HG03060 (cell line): ENCODE data around the gene PITPNC1.
"Not testable (repeated sequence)": the region's sequence is repeated elsewhere in the genome, so short reads cannot be mapped to it uniquely, and the experiment has no call there.

Experiments used
- ATAC-seq: cut with Tn5 transposase; IDR thresholded peaks from one replicate; pipeline ENCODE4 v1.9.1; 2021; ENCODE audit warnings: low read depth, moderate number of reproducible peaks; ENCODE audit not compliant: unreplicated experiment

PITPNC1 gene

DNA sequence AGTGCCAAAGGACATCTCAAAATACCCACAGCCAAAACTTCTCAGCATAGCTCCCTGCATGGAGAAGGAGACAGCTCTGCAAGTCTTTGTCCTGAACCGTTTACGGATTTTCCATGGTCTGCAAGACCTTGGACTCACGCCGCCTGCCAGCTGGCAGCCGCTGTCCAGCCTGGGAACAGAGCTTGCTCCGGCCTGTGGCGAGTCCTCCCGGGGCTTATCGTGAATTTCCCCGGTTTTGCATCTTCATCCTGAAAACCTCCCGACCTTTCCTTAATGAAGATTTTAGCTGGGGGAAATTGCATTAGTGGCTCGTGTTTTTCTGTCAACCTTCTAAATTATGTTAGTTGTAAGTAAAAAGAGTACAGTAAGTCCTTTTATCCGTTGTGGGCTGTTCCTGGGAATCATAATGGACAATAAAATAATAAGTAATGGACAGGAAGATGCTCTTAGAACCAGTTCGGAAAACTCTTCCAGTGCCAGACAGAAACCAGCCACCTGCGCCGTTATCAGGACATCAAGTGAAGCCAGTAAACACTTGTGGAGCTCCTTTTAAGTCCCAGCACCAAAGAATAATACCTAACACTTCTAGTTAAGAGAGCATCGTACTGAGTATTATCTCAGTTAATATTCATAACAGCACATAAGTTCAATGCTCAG lies 228.3 kb downstream of the PITPNC1 start:
- ATAC-seq: no peak

DNA sequence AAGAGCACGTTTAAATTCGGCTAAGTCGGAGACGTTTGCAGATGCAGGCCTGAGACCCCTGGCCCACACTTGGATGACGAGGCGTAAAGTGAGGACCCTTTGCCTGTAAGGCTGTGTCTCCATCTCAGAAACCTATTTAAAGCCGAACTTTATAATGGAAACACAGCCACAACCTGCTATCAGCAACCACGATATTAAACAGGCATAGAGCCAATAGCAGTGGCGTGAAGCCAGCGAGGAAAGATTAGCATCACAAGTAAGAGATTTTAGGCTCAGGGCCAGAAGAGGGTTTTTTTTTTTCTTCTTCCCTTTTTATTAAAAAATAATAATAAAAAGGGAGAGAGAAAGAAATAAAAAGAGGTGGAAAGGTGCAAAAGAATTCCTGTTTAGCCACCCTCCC lies 229.4 kb downstream of the PITPNC1 start:
- no peak for ATAC-seq

DNA sequence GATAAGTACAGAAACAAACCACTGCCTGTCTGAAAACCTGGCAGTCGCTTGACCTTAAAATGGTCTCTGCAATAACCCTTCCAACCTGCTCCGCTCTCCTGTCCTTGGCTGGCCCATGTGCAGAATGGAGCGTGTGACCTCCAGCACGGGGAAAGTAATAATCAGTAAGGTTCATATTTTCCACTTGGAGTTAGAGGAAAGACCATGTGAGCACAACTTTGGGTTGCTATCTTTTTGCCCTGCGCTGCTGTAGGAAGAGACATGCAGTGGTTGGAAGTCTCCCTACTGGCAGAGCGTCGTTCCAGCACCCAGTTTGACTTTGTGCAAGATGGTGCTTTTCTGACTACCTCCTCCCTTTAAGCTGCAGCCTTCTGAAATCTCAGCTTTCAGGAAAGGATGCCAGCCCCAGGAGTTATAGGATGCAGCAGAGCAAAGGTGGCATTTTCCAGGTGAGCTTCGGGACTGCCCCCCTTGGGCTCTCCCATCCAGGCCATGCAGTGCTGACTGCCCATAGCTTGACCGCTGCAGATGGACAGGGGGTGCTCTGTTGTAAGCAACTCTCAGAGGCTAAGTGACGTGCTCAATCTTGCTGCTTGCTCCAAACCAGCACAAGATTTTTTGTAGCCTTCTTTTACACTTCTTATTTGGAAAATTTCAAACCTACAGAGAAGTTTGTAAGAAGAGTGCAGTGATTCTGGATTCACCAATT lies 230.0 kb downstream of the PITPNC1 start:
- ATAC-seq: no peak

DNA sequence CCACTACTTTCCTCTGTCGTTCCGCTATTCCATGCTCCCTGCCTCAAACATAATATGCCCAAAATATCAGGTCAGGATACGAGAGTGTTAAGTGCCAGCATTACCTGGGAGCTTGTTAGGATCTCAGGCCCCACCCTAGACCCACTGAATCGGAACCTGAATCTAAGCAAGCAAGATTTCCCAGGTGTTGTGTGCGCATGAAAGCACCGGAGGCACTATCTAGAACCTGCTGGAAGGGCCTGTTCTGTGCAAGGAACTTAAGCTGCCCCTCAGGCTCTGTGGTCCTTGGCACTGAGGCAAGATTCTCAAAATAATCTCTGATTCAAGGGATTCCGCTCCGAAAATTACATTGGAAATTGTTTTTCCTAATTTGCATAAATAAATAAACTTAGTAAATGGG lies 233.0 kb downstream of the PITPNC1 start:
- ATAC-seq: no peak

DNA sequence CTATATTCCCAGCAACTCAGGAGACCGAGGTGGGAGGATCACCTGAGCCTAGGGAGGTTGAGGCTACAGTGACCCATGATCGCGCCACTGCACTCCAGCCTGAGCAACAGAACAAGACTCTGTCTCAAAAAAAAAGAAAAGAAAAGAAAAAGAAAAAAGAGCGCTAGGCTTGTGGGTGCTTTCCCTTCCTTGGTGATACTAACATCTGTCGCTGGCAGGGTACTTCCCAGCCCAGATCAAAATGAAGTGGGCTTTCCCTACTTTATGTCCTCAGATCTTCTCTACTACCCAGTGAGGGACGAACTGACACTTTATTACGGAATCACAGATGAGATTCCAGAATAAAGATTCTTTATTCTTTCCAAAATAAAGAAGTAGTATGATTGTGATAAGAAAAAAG lies 236.9 kb downstream of the PITPNC1 start:
- ATAC-seq: no peak

DNA sequence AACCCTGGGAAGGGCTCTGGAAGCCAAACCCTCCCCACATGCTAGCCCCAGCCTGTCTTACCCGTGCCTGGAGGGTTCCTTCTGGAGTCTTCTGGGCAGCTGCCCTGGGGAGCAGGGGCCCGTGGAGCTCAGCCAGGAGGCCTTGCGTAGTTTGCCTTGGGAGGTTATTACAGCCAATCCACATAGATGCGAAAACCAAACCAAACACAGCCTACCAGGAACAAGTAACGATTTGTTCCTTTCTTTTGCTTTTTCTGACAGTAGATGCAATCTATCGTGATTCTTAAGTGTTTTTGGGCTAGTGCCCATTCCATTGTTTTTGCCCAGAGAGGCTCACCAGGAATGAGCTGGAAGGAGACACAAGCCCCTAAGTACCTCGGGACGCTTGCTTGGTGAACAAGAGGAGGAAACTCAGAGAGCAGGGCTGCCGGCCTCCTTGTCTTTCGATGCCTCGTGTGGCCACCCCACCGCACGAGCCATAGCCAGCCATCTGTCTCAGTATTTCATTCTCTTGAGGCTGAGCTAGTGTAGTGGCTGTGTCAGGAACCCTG lies 238.0 kb downstream of the PITPNC1 start:
- ATAC-seq: no peak

DNA sequence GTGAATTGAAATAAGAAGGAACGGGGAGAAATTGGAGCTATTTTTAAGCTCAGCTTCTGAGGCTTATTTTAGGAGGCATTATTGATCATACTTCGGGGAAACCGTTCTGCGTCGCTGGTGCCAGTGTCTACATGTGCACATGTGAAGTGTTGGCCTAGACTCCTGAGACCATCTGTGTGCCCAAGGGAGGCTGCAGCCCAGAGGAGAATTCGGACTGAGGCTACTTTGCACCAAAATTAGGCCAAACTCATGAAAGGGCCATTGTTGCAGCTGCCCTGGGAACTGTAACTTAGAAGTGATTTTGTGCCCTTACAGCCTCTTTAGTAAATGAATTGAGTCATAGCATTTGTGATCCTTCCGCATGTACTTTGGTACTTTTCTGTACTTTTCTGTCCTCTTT lies 238.7 kb downstream of the PITPNC1 start:
- ATAC-seq: no peak

DNA sequence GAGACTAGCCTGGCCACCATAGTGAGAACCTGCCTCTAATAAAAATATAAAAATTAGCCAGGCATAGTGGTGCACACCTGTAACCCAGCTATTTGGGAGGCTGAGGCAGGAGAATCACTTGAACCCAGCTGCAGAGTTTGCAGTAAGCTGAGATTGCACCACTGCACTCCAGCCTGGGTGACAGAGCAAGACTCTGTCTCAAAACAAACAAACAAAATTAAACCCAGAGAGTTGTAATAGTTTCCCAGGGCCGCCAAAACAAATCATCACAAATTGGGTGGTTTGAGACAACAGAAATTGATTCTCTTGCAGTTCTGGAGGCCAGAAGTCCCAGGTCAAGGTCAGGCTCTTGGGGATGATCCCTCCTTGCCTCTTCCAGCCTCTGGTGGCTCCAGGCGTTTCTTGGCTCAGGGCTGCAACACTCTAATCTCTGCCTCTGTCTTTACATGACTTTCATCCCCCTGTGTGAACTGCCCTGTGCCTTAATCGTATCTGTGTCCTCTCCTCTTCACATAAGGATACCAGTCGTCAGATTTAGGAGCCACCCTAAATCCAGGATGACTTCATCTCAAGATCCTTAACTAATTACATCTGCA lies 240.3 kb downstream of the PITPNC1 start:
- no peak for ATAC-seq

DNA sequence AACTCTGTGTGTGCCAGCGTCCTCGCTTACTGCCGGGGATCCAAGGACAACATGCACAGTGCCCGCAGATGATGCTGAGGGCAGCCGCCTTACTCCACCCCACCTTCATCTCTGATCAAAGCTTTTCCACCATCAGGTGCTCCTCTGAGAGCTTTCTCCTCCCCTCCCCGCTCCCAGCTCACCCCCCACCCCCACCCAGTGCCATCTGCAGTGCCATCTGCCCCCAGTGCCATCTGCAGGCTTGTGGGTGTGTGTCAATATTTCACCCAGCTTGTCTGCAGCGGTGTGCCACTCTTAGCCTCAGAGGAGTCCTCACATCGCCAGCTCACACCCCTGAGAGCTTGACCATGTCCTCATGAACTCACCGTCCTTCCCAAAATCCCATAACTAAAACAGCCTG lies 242.5 kb downstream of the PITPNC1 start:
- ATAC-seq: no peak

DNA sequence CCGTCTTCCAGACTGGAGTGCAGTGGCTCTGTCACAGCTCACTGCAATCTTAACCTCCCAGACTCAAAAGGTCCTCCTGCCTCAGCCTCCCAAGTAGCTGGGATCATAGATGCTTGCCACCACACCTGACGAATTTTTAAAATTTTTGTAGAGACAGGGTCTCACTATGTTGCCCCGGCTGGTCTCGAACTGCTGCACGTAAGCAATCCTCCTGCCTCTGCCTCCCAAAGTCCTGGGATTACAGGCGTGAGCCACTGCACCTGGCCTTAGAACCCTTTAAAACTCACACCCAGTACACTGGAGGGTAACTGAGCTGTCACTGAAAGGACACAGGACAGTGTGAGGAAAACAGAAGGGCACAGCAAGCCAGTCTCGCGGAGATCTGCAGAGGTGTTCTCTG lies 243.0 kb downstream of the PITPNC1 start:
- ATAC-seq: no peak

DNA sequence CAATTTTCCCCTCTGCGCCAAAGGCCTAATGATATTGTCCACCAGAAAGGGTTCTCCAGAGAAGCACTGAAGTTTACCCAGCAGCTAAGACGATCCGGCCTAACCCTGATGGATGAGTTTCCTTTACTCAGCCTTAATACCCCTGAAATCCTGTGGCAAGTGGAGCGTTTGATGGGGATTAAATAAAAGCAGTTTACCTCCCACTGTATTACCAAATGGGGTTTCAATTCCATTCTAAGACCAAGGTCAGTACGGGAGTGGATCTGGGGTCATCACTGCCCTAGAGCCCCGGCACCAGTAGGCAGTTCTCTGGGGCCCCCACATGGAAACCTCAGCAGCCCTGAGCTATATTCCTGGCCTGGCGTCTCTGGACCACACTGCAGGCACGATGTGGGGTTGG lies 243.6 kb downstream of the PITPNC1 start:
- ATAC-seq: no peak

DNA sequence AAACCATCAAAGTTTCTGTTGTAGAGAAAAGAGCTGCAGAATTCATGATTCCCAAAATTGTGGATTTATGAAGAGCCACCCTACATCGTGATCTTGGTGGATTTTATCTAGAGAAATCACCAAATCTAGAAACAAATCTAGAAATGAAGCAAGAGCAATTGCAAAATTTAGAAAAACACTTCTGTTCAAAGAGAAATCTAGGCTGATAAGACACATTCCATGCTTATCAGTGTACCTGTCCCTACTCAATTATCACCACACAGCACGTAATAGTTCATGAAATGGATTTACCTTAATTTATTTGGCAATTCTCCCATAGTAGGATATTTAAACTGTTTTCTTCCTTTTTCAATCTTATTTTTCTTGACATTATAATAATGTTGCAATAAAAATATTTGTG lies 246.7 kb downstream of the PITPNC1 start:
- ATAC-seq: no peak

DNA sequence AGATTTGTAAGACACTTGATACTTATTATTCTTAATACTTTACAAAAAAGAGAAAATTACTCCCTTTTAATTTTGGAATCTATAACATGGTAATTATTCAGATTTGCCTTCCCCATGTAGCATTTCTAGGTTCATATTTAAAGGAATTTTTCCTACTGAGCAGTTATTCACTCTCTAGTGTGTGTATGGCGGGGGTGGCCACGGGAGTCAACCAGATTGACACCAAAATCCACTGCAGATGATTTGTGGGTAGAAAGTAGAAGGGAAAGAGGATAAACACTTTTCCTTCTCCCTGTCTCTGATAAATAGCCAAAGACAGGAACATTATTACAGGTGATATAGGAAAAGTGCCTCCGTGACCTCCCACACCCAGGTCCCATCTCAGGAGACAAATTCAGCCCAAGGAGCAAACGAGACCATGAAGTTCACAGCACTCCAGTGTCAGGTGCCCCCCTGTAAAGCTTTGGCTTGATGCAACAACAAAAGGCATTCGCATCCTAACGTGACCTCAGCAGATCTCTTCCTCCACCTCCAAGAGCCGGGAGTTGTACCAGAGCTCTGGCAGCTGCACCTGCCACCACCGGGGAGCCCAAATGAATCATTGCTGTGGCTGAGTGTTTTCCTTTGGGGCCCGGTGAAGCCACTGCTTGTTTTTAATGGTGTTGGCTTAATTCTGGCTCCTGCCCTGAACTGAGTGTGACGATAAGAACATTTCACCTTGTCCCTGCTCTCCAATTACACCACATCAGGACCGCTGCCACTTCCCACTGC lies 248.0 kb downstream of the PITPNC1 start:
- no peak for ATAC-seq

DNA sequence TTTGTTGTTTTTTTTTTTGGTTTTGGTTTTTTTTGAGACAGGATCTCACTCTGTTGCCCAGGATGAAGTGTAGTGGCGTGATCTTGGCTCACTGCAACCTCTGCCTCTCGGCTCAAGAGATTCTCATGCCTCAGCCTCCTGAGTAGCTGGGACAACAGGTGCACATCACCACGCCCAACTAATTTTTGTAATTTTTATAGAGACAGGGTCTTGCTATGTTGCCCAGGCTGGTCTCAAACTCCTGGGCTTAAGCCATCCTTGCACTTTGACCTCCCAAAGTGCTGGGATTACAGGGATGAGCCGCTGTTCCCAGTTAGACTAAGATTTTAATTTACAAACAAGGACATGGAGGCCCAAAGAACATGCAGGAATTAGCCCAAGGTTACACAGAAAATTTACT lies 248.9 kb downstream of the PITPNC1 start:
- ATAC-seq: no peak

DNA sequence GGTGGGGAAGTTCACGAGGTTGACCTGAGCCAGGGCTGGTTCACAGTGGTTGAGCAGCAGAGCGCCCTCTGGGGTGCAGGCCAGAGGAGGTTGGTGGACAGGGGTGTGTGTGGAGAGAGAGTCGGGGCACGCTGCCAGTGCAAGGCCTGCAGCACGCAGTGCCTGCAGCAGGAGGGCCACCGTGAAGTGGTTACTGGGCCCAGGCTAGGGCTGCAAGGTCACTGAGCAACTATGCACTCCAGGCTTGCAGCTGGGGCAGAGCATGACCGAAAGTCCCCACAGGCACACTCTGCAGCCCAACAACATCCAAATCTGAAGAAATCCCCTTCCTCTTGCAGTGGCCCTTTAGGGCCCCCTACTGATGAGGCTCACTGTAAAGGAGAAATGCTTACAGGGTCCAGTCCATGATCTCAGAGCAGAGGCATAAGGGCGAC lies 251.5 kb downstream of the PITPNC1 start:
- ATAC-seq: no peak

DNA sequence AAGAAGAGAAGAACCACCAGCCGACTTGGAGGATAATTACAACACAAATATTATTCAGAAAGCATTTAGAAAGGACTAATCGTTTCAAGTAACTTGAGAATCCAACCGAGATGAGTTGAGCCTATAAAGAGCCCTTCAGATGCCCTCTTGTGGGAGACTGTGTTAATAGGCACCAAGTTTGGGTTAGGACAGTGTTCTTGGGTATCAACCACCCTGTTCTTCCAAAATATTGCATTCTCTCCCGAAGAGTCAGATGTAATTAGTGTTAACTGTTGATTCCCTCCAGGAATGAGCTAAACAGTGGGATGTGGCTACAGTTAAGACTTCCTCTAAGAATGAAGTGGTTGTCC lies 252.9 kb downstream of the PITPNC1 start:
- ATAC-seq: no peak

DNA sequence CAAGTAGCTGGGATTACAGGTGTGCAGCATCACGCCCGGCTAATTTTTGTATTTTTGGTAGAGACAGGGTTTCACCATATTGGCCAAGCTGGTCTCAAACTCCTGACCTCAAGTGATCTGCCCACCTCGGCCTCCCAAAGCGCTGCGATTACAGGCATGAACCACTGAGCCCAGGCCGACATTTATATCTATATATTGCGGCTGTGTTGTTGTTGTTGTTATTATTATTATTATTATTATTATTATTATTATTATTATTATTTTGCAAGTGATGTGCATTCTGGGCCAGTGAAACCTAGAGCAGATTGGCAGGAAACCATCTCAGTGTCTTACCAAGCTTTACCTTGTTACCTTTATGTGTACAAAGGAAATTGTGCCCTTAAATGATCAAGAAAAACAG lies 253.8 kb downstream of the PITPNC1 start:
- not testable (repeated sequence) for ATAC-seq

DNA sequence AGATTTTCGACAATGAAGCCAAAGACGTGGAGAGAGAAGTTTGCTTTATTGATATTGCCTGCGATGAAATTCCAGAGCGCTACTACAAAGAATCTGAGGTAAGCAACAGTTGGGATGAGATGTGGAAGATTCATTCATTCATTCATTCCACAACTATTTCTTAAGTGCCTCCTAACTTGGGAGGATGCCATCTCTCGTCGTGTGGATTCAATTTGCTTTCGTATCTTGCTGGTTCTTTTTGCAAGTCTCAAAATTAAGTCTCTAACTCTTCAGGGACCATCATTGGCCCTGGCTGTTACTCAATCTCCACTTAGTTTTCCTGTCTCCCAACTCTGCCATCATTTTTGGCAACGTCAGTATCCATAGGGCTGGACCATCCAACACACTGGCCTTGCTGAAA lies 255.1 kb downstream of the PITPNC1 start:
- no peak for ATAC-seq

DNA sequence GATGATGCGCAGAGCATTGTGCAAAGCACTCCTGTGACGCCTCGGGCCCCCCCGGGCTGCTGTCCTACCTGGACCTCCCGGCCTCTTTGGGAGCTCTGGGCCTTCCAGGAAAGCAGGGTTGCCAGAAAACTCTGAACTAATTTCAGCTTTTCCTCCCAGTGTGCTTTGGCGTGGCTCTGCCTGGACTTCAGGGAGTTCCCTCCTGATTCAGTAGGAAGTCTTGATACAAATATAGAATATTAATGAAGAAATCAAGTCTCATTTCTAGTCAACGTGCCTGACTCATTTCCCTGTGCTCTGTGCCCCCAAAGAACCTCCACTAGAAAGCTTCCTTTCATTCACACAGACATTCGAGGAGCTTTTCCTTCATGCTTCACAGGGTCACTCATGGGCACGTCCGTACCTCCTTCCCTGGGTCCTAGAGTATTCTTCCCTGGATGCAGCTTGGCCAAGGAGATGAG lies 256.7 kb downstream of the PITPNC1 start:
- ATAC-seq: no peak

DNA sequence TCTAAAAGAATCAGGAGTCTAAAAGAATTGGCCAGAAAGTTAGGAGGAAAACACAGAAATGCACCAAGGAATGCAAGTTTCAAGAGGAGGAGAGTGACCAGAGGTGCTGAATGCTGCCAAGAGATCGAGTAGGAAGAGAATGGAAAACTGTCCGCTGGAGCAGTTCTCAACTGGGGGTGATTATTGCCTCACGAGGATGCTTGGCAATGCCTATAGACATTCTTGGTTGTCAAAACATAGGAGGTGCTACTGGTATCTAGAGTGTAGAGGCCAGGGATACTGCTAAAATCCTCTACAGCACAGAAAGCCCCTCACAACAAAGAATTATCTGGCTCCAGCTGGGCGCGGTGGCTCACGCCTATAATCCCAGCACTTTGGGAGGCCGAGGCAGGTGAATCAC lies 258.6 kb downstream of the PITPNC1 start:
- ATAC-seq: no peak

DNA sequence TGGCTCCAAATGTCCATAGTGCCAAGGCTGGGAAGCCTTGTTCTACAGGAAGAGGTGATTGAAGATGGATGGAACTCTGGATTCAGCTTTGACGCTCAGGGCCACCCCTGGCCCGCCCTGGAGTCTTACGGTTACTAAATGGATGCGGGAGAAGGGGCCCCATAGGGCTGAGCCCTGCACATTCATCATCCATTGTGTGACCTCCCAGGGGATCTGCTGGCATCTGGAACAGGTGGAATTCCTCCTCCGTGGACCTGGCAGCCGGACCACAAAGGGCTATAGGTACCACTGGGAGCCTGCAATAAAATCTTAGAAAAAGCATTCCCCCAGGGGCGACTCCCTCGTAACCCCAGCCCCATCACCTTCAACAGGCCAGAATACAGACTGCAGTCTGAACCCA lies 259.2 kb downstream of the PITPNC1 start:
- no peak for ATAC-seq
